Keratinocyte (primary cell): ENCODE measurements around the gene RIN3. TPM values are rescaled to one million over a fixed set of nuclear protein-coding genes. Genes with fewer than 3 reads are reported as not detected.

Experiments used
- DNase-seq: peaks from one replicate; pipeline ENCODE4 v3.0.0-alpha.2; 2011; ENCODE audit warnings: low read depth, missing footprints, low spot score
- FAIRE-seq: peaks from 2 replicates; lab custom pipeline; 2011; peaks lifted over from hg19 to GRCh38; lab: Jason Lieb, UNC
- H2AFZ ChIP-seq: 2 replicates; pipeline ENCODE4 v1.6.0; 2012; ENCODE audit warnings: low read length, control low read depth, inconsistent platforms; ENCODE audit not compliant: control insufficient read depth
- H3K27ac ChIP-seq: 2 replicates; pipeline ENCODE4 v1.5.1; 2011; ENCODE audit warnings: low read length; ENCODE audit not compliant: control insufficient read depth, insufficient read depth
- H3K27me3 ChIP-seq: 3 replicates; pipeline ENCODE4 v1.6.0; 2011; ENCODE audit warnings: low read length; ENCODE audit not compliant: control insufficient read depth, insufficient read depth; ENCODE audit errors: extremely low read depth
- H3K36me3 ChIP-seq, 2 experiments: 2 replicates in 1 of 2; 3 replicates in 1 of 2; pipeline ENCODE4 v1.5.1; 2011; ENCODE audit warnings: low read length in 2 of 2, mild to moderate bottlenecking in 1 of 2; ENCODE audit not compliant: control insufficient read depth in 2 of 2, insufficient read depth in 2 of 2; ENCODE audit errors: extremely low read depth in 1 of 2
- H3K4me1 ChIP-seq: 3 replicates; pipeline ENCODE4 v1.5.1; 2011; ENCODE audit warnings: low read length; ENCODE audit not compliant: control insufficient read depth, insufficient read depth; ENCODE audit errors: extremely low read depth
- H3K4me2 ChIP-seq: 3 replicates; pipeline ENCODE4 v1.6.0; 2011; ENCODE audit warnings: low read depth, low read length; ENCODE audit not compliant: control insufficient read depth, insufficient read depth; ENCODE audit errors: extremely low read depth
- H3K4me3 ChIP-seq, 3 experiments: fragments of 200-600 bp in 1 of 3; sonication (generic) in 1 of 3; 2 replicates in 2 of 3; 3 replicates in 1 of 3; pipeline ENCODE4 v1.5.1; 2011 to 2016; ENCODE audit warnings: low read length in 3 of 3, mild to moderate bottlenecking in 3 of 3, control low read depth in 2 of 3, inconsistent platforms in 1 of 3, low read depth in 1 of 3, mixed read lengths in 1 of 3, mixed run types in 1 of 3, moderate library complexity in 1 of 3; ENCODE audit not compliant: control insufficient read depth in 2 of 3, insufficient read depth in 2 of 3; ENCODE audit errors: extremely low read depth in 1 of 3
- H3K79me2 ChIP-seq: 2 replicates; pipeline ENCODE4 v1.6.0; 2012; ENCODE audit warnings: low read length; ENCODE audit not compliant: control insufficient read depth, insufficient read depth
- H3K9ac ChIP-seq: 3 replicates; pipeline ENCODE4 v1.6.0; 2011; ENCODE audit warnings: low read length; ENCODE audit not compliant: control insufficient read depth, insufficient read depth; ENCODE audit errors: extremely low read depth
- H3K9me1 ChIP-seq: 3 replicates; pipeline ENCODE4 v1.6.0; 2011; ENCODE audit warnings: low read length; ENCODE audit not compliant: control insufficient read depth, insufficient read depth; ENCODE audit errors: extremely low read depth
- H3K9me3 ChIP-seq: 2 replicates; pipeline ENCODE4 v1.5.1; 2012; ENCODE audit warnings: low read depth, low read length; ENCODE audit not compliant: control insufficient read depth
- H4K20me1 ChIP-seq: 3 replicates; pipeline ENCODE4 v1.6.0; 2011; ENCODE audit warnings: low read length; ENCODE audit not compliant: control insufficient read depth, insufficient read depth; ENCODE audit errors: extremely low read depth
- EZH2 ChIP-seq: IDR thresholded peaks from one replicate; pipeline ENCODE4 v1.6.1; 2012; ENCODE audit warnings: inconsistent platforms, mild to moderate bottlenecking, low read length, moderate library complexity
- dilution Hi-C: fragments of 300-500 bp; cut with MboI; formaldehyde crosslinking; loops from one replicate; pipeline ENCODE4 v1.7.0; 2020; ENCODE audit warnings: low sequenced_read_pairs; ENCODE audit not compliant: extremely low pct_ligation_motif_present
- polyA plus RNA-seq, 5 experiments: library from polyadenylated mRNA; depleted of rRNA in 3 of 5; stranded (reverse) in 3 of 5; stranded (forward) in 1 of 5; unstranded in 1 of 5; fragments of >200 nt; gene quantifications; 1 replicate in 1 of 5; 2 replicates in 3 of 5; 3 replicates in 1 of 5; pipeline versions ENCODE4 v1.2.1 to v1.2.3, GENCODE V29; 2011 to 2012; ENCODE audit warnings: missing spikeins in 2 of 5, low read depth in 1 of 5, low replicate concordance in 1 of 5
- TF ChIP-seq, protein P1 (sequence below), 3 experiments: IDR thresholded peaks in 1 of 3; conservative IDR thresholded peaks in 1 of 3; optimal IDR thresholded peaks in 1 of 3; 2 replicates in 2 of 3; 3 replicates in 1 of 3; pipeline versions ENCODE3 to v1.5.1; 2011; ENCODE audit warnings: low read length in 3 of 3, mild to moderate bottlenecking in 3 of 3, moderate library complexity in 2 of 3, control low read depth in 1 of 3, inconsistent platforms in 1 of 3; ENCODE audit not compliant: insufficient read depth in 2 of 3; ENCODE audit errors: extremely low read depth in 1 of 3

Gene RIN3
- polyA plus RNA-seq, 1 donor (not counting 4 experiments of a cell fraction or from before 2014, with no cell fraction given), result 1.2 TPM

DNA sequence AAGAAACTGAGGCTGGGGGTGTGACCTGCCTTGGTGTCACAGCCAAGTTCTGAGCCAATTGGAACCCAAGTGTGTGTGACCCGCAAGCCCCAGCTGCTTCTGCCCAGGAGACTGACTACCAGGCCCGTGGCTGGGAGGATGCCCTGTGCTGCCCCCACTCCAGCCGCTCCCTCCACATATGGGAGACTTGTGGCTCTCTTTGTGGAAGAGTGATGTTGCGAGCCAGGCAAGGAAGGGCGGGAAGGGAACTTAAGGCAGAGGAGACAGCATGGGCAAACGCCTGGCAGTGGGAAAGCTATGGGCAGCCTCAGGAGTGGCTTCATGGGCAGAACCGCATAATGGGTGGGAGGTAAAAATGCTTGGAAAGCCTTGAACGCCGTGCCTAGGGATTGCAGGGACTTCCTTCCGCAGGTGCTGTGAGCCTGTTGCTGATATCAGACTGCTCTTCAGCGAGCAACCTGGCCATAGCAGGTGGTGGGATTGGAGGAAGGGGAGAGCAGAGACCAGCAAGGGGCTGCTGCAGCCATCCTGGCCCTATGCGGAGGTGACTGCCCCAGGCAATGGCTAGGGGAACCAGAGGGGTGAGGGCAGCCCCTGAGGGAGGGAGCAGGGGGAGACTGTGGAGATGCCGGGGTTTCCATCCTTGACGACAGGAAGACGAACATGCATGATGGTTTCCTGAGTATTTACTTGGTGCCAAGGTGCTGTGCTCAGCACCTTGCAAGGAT lies 119.1 kb downstream of the RIN3 start:
- Histone ChIP-seq H3K27me3 (no peaks in the 10 kb centered on the region), H3K9me1 (no peaks in the 10 kb centered on the region), H3K27ac (no peak overlapping the region), H2AFZ (no peak overlapping the region), H3K79me2 (no peaks in the 10 kb centered on the region), H3K4me3 (no peak overlapping the region), H3K4me1 (no peaks in the 10 kb centered on the region), H4K20me1 (no peaks in the 10 kb centered on the region), H3K9me3 (peaks cover 3% of the 10 kb centered on the region), H3K36me3 (peaks cover 0 to 2% of the 10 kb centered on the region in 2 experiments), H3K4me2 (no peak overlapping the region), H3K9ac (no peak overlapping the region)
- DNase-seq, result no peak
- TF ChIP-seq, protein P1, sequence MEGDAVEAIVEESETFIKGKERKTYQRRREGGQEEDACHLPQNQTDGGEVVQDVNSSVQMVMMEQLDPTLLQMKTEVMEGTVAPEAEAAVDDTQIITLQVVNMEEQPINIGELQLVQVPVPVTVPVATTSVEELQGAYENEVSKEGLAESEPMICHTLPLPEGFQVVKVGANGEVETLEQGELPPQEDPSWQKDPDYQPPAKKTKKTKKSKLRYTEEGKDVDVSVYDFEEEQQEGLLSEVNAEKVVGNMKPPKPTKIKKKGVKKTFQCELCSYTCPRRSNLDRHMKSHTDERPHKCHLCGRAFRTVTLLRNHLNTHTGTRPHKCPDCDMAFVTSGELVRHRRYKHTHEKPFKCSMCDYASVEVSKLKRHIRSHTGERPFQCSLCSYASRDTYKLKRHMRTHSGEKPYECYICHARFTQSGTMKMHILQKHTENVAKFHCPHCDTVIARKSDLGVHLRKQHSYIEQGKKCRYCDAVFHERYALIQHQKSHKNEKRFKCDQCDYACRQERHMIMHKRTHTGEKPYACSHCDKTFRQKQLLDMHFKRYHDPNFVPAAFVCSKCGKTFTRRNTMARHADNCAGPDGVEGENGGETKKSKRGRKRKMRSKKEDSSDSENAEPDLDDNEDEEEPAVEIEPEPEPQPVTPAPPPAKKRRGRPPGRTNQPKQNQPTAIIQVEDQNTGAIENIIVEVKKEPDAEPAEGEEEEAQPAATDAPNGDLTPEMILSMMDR (optimal IDR thresholded peaks at IDR 0.05 in 1 of 3, IDR thresholded peaks at IDR 0.05 in 1 of 3, conservative IDR thresholded peaks at IDR 0.05 in 1 of 3; ENCODE audit: extremely low read depth in 1 of 3, insufficient read depth in 2 of 3, low read length in 3 of 3), result no peak
- TF ChIP-seq EZH2, result no peak
- FAIRE-seq, result no peak
- dilution Hi-C loops, result no loop called here

DNA sequence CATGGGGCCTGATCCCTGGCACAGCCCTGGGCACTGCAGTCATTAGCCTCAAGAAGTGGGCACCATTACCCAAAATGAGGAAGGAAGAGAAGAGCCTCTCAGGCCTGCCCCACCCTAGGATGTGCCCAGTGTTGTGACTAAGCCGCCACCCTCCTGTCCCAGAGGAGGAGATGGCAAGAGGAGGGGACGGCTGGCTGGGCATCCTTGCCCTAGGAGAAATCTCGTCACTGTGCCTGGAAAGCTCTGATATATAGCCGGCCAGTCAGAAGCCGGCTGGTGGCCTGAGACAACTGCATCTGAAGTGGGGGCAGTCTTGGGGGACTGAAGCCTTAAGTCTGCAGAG lies 119.7 kb downstream of the RIN3 start:
- dilution Hi-C loops, result no loop called here
- FAIRE-seq (no peak), DNase-seq (no peak)
- Histone ChIP-seq H2AFZ (no peak overlapping the region), H3K36me3 (peaks cover 0 to 2% of the 10 kb centered on the region in 2 experiments), H3K9ac (no peak overlapping the region), H3K27me3 (no peaks in the 10 kb centered on the region), H3K4me2 (no peak overlapping the region), H3K4me3 (no peak overlapping the region), H3K9me3 (no peaks in the 10 kb centered on the region), H3K27ac (no peak overlapping the region), H3K9me1 (no peaks in the 10 kb centered on the region), H4K20me1 (no peaks in the 10 kb centered on the region), H3K4me1 (no peaks in the 10 kb centered on the region), H3K79me2 (no peaks in the 10 kb centered on the region)
- TF ChIP-seq EZH2, result no peak
- TF ChIP-seq, protein P1 (optimal IDR thresholded peaks at IDR 0.05 in 1 of 3, IDR thresholded peaks at IDR 0.05 in 1 of 3, conservative IDR thresholded peaks at IDR 0.05 in 1 of 3; ENCODE audit: extremely low read depth in 1 of 3, insufficient read depth in 2 of 3, low read length in 3 of 3), result no peak
